Measurements from ENCODE around the gene AMPD2. TPM values are rescaled to one million over a fixed set of nuclear protein-coding genes. Genes with fewer than 3 reads are reported as not detected.

AMPD2 gene
- total and polyA plus RNA-seq, 2 donors from 2014 or later: 21.1 to 55.3 TPM

- FAIRE-seq (no peak), DNase-seq (no peak)
- TF ChIP-seq, protein P1, sequence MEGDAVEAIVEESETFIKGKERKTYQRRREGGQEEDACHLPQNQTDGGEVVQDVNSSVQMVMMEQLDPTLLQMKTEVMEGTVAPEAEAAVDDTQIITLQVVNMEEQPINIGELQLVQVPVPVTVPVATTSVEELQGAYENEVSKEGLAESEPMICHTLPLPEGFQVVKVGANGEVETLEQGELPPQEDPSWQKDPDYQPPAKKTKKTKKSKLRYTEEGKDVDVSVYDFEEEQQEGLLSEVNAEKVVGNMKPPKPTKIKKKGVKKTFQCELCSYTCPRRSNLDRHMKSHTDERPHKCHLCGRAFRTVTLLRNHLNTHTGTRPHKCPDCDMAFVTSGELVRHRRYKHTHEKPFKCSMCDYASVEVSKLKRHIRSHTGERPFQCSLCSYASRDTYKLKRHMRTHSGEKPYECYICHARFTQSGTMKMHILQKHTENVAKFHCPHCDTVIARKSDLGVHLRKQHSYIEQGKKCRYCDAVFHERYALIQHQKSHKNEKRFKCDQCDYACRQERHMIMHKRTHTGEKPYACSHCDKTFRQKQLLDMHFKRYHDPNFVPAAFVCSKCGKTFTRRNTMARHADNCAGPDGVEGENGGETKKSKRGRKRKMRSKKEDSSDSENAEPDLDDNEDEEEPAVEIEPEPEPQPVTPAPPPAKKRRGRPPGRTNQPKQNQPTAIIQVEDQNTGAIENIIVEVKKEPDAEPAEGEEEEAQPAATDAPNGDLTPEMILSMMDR (IDR thresholded peaks at IDR 0.05; ENCODE audit: borderline replicate concordance, extremely low read depth, insufficient read depth): no peak
- no peaks in the 10 kb centered on the region for H3K9me3 ChIP-seq (ENCODE audit: control insufficient read depth in 2 of 3, insufficient read depth in 1 of 3, low read length in 3 of 3)
- H3K4me3 ChIP-seq (ENCODE audit: low read length in 3 of 3): no peak overlapping the region
- peaks cover 0 to 13% (median 7%) of the 10 kb centered on the region in 3 donors for H3K36me3 ChIP-seq (ENCODE audit: control insufficient read depth in 2 of 3, insufficient read depth in 3 of 3, low read length in 3 of 3)
- H3K9ac ChIP-seq (ENCODE audit: low read length in 3 of 3): no peak overlapping the region
- H3K27me3 ChIP-seq (ENCODE audit: control insufficient read depth, insufficient read depth, low read length): no peaks in the 10 kb centered on the region
- intact Hi-C loops (cut with DNase I): no loop called here
- peaks cover 0 to 4% (median 4%) of the 10 kb centered on the region in 3 donors for H3K4me1 ChIP-seq (ENCODE audit: control insufficient read depth in 2 of 3, insufficient read depth in 2 of 3, low read depth in 1 of 3, low read length in 3 of 3)
- H3K27ac ChIP-seq (ENCODE audit: low read depth in 2 of 2, low read length in 2 of 2): no peak overlapping the region
Measured at GRCh38 chr1:109634292-109634691, 14.7 kb downstream of the AMPD2 start.

DNA sequence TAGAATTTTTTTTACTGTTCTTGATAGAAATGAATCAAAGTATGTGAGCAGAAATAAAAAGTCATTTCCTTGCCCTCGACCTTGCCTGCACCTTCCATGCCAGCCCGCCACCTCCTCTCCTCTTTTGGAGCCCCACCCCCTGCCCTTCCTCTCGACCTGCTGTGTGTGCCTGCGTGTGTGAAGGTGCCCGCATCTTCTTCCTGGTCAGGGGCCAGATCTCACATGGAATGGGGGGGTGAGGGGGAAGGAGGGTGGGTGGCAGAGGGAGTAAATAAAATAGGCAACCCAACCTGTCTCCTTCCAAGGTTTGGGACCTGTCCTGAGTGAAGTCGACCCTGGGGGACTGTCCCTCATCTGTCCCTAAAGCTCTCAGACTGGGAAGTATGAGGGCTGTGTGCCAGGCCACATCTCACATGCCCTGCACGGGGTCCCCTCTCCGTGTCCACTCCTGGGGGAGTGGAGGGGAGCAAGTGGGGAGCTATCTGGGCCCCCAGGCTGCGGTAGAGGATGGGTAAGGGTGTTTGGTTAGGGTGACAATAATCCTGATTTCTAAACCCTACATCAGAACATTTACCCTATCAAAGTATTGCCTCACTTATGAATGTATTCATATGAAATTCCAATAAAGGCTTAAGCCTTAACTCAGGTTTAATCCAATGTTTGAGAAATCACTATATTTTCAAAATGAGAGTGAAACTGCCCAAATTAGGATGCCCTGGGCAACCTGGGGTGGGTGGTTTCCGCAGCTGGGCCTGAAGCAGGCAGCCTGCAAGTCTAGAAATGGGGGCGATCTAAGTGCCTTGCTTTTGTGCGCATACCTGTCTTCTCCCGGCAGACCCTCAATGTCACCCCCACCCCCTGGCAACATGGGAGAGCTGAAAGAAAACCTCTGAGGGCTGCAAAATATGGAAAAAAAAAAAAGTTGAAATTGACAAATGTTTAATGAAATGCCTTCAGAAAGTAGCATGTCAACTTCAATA, 15.4 kb downstream of the AMPD2 start:
- no peaks in the 10 kb centered on the region for H3K27me3 ChIP-seq (ENCODE audit: control insufficient read depth, insufficient read depth, low read length)
- no peak overlapping the region for H3K27ac ChIP-seq (ENCODE audit: low read depth in 2 of 2, low read length in 2 of 2)
- peaks cover 0 to 10% (median 6%) of the 10 kb centered on the region in 3 donors for H3K36me3 ChIP-seq (ENCODE audit: control insufficient read depth in 2 of 3, insufficient read depth in 3 of 3, low read length in 3 of 3)
- no peak overlapping the region for H3K4me3 ChIP-seq (ENCODE audit: low read length in 3 of 3)
- FAIRE-seq (no peak), DNase-seq (peak in 1 of 5 donors; percentile 22)
- intact Hi-C loops (cut with DNase I): no loop called here
- peaks cover 0 to 4% (median 4%) of the 10 kb centered on the region in 3 donors for H3K4me1 ChIP-seq (ENCODE audit: control insufficient read depth in 2 of 3, insufficient read depth in 2 of 3, low read depth in 1 of 3, low read length in 3 of 3)
- H3K9ac ChIP-seq (ENCODE audit: low read length in 3 of 3): no peak overlapping the region
- TF ChIP-seq, protein P1 (IDR thresholded peaks at IDR 0.05; ENCODE audit: borderline replicate concordance, extremely low read depth, insufficient read depth): no peak
- no peaks in the 10 kb centered on the region for H3K9me3 ChIP-seq (ENCODE audit: control insufficient read depth in 2 of 3, insufficient read depth in 1 of 3, low read length in 3 of 3)

GRCh38 chr1:109635862-109636200, 16.2 kb downstream of the AMPD2 start:
- Histone ChIP-seq H3K27ac (ENCODE audit: low read depth in 2 of 2, low read length in 2 of 2) (no peak overlapping the region), H3K9me3 (ENCODE audit: control insufficient read depth in 2 of 3, insufficient read depth in 1 of 3, low read length in 3 of 3) (no peaks in the 10 kb centered on the region), H3K27me3 (ENCODE audit: control insufficient read depth, insufficient read depth, low read length) (no peaks in the 10 kb centered on the region), H3K4me1 (ENCODE audit: control insufficient read depth in 2 of 3, insufficient read depth in 2 of 3, low read depth in 1 of 3, low read length in 3 of 3) (peaks cover 0 to 4% (median 4%) of the 10 kb centered on the region in 3 donors), H3K4me3 (ENCODE audit: low read length in 3 of 3) (no peak overlapping the region), H3K36me3 (ENCODE audit: control insufficient read depth in 2 of 3, insufficient read depth in 3 of 3, low read length in 3 of 3) (peaks cover 0 to 6% (median 4%) of the 10 kb centered on the region in 3 donors), H3K9ac (ENCODE audit: low read length in 3 of 3) (no peak overlapping the region)
- FAIRE-seq: no peak
- intact Hi-C loops (cut with DNase I): no loop called here
- TF ChIP-seq, protein P1 (IDR thresholded peaks at IDR 0.05; ENCODE audit: borderline replicate concordance, extremely low read depth, insufficient read depth): no peak
- DNase-seq: peak in 1 of 5 donors; percentile 33
